Omental fat pad (tissue), 4 donors: Measurements from ENCODE around the gene RNASET2. TPM values are rescaled to one million over a fixed set of nuclear protein-coding genes. Genes with fewer than 3 reads are reported as not detected.

Experiments
- ATAC-seq: fragments of 150-250 bp; one replicate; pipeline ENCODE4 v1.9.1; 2016; ENCODE audit warnings: mild to moderate bottlenecking, moderate library complexity; ENCODE audit not compliant: low FRiP score
- DNase-seq: peaks from one replicate; pipeline ENCODE4 v3.0.0-alpha.2; 2019; ENCODE audit warnings: low spot score
- total RNA-seq, 4 donors: library from RNA; depleted of rRNA; stranded (reverse); fragments of >200 nt; gene quantifications; one replicate each; pipeline ENCODE4 v1.1.0, GENCODE V29; 2016
- TF ChIP-seq, protein P1 (sequence below), 3 donors: fragments of 450-650 bp; IDR thresholded peaks; one replicate each; pipeline ENCODE4 v1.5.1; 2016 to 2017; ENCODE audit warnings: antibody characterized with exemption in 3 of 3, mild to moderate bottlenecking in 3 of 3, moderate library complexity in 2 of 3

RNASET2 gene
- total RNA-seq, 4 donors from 2014 or later = 68.4 to 129 (median 84.4) TPM

- DNase-seq (no peak), ATAC-seq (no peak)
- TF ChIP-seq, protein P1, sequence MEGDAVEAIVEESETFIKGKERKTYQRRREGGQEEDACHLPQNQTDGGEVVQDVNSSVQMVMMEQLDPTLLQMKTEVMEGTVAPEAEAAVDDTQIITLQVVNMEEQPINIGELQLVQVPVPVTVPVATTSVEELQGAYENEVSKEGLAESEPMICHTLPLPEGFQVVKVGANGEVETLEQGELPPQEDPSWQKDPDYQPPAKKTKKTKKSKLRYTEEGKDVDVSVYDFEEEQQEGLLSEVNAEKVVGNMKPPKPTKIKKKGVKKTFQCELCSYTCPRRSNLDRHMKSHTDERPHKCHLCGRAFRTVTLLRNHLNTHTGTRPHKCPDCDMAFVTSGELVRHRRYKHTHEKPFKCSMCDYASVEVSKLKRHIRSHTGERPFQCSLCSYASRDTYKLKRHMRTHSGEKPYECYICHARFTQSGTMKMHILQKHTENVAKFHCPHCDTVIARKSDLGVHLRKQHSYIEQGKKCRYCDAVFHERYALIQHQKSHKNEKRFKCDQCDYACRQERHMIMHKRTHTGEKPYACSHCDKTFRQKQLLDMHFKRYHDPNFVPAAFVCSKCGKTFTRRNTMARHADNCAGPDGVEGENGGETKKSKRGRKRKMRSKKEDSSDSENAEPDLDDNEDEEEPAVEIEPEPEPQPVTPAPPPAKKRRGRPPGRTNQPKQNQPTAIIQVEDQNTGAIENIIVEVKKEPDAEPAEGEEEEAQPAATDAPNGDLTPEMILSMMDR (IDR thresholded peaks at IDR 0.05) = no peak
Observed at GRCh38 chr6:166957805-166958076, 1.4 kb upstream of the RNASET2 start.

DNA sequence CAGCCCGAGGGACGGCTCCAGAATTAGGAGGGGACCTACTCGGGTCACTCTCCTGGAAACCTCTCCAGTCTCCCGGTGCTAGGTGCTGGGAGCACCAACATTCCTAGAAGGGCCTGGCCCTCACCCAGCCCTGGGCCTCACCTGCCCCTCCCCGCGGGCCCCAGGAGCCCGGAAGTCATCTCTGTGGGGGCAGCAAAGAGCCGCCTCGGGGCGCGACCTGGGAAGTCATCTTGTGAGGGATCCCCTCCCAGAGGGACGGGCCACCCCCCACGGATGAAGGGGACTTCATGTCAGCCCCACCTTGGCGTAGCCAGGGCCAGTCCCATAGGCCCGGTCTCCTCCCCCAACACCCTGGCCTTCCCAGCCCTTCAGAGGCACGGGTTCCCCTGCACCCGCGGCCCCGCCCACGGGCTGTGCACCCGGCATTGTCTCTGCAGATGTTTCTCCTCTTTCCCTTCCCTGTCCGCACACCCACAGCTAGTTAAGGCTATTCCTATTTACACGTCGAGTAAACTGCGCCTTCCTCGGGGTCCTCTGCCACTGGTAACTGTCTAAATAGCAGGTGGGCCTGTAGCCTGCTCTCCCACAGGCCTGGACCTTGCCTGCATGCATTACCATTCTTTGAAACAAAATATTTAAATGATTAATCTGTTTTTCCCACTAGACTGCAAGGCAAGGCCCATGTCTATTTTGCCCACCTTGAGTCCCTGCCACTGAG lies 896 bp upstream of the RNASET2 start:
- ATAC-seq (peak; percentile 25), DNase-seq (no peak)
- TF ChIP-seq, protein P1 (IDR thresholded peaks at IDR 0.05) = no peak

GRCh38 chr6:166955865-166956443 lies 396 bp downstream of the RNASET2 start:
- DNase-seq (no peak), ATAC-seq (peak; percentile 44)
- TF ChIP-seq, protein P1 (IDR thresholded peaks at IDR 0.05) = no peak

- TF ChIP-seq, protein P1 (IDR thresholded peaks at IDR 0.05) = no peak
- ATAC-seq (no peak), DNase-seq (no peak)
Observed at GRCh38 chr6:166955121-166955864, 1.1 kb downstream of the RNASET2 start.

DNA sequence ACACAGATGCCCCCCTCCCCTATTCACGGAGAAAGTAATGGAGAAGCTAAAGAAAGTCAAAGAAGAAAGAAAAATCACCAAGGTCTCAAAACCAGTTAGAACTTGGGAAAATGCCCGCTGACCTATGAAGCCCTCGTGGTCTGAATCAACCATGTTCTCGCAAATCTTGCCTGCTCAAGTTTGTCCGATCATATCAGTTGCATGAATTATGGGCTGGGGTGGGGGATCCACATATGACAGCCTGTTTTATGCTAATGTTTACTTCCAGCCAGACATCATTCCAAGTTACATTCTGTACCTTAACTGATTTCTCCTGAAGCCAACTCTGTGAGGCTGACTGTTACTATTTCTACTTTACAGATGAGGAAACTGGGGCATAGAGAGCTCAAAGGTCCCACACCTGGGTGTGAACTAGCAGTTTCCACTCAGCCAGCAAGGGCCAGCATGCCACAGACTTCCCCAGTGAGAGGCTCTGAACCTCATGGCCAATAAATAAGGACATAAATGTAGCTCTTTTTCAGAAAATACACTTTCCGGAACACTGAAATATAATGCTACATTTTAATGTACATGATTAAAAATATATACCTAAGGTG lies 2.1 kb downstream of the RNASET2 start:
- ATAC-seq = no peak
- TF ChIP-seq, protein P1 (IDR thresholded peaks at IDR 0.05) = no peak
- DNase-seq = no peak

DNA sequence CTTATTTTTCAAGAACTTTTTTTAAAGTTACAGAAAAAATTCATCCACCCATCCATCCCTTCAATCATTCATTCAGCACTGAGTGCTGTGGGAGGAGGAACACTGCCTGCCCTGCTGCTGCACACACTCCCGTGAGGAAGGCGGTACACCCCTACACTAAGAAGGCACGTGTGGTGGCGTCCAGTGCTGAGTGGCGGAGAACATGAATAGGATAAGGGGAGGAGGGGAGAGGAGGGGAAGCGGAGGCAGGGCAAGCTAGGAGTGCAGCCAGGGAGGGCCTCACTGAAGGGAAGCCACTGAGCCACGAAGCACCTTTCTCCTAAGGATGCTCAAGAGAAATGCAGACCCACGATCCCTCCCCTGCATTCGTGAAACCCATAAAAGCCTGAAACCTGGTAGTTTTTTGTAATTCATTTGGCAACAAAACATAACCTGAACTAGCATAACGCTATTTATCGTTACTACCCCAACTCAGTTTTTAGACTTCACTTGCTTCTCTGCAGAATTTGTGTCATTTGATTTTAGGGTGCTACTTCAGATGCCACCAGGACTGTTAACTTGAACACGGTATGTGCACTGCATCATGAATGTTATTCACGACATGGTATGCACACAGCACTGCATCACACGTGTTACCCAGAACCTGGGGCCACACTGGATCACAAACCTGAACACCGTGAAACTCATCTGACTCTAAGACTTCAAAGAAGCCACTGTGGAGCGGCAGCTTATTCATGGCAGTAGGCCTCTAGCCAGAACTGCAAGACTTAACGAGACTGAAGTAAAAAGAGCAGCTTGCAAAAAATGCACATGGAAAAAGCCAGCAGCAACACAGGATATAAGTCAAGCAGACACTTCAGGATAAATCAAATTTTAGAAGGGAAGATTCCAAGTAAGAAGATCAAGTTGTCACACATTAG lies 3.5 kb downstream of the RNASET2 start:
- no peak for ATAC-seq
- no peak for DNase-seq
- TF ChIP-seq, protein P1 (IDR thresholded peaks at IDR 0.05) = no peak
